H9 (cell line): ENCODE measurements around the gene RPRD1B. TPM values are rescaled to one million over a fixed set of nuclear protein-coding genes. Genes with fewer than 3 reads are reported as not detected.

ENCODE experiments used
- DNase-seq: peaks from one replicate; pipeline ENCODE4 v3.0.0-alpha.2; 2017
- H2AFZ ChIP-seq: one replicate; pipeline ENCODE4 v1.6.1; 2013; ENCODE audit warnings: mild to moderate bottlenecking, low read length, control low read depth, moderate library complexity
- H2AK5ac ChIP-seq: 2 replicates; pipeline ENCODE4 v1.6.1; 2013; ENCODE audit warnings: low read length, control low read depth, mixed read lengths; ENCODE audit not compliant: insufficient read length
- H2BK120ac ChIP-seq: one replicate; pipeline ENCODE4 v1.6.1; 2013; ENCODE audit warnings: low read depth, mild to moderate bottlenecking, low read length, control low read depth, inconsistent platforms; ENCODE audit not compliant: poor library complexity, severe bottlenecking
- H2BK12ac ChIP-seq: 2 replicates; pipeline ENCODE4 v1.6.1; 2013; ENCODE audit warnings: low read length, control low read depth, mixed read lengths, low read depth; ENCODE audit not compliant: insufficient read length
- H2BK15ac ChIP-seq: 2 replicates; pipeline ENCODE4 v1.6.1; 2013; ENCODE audit warnings: low read depth, low read length, control low read depth
- H2BK20ac ChIP-seq: one replicate; pipeline ENCODE4 v1.6.1; 2013; ENCODE audit warnings: low read depth, mild to moderate bottlenecking, low read length, control low read depth, inconsistent platforms; ENCODE audit not compliant: poor library complexity, severe bottlenecking
- H2BK5ac ChIP-seq: 2 replicates; pipeline ENCODE4 v1.6.1; 2013; ENCODE audit warnings: low read length, control low read depth, mixed read lengths; ENCODE audit not compliant: insufficient read length
- H3K14ac ChIP-seq: 2 replicates; pipeline ENCODE4 v1.6.1; 2013; ENCODE audit warnings: low read length, control low read depth; ENCODE audit not compliant: insufficient read depth
- H3K18ac ChIP-seq: 2 replicates; pipeline ENCODE4 v1.6.1; 2013; ENCODE audit warnings: low read depth, mild to moderate bottlenecking, mixed read lengths, low read length, control low read depth; ENCODE audit not compliant: insufficient read length
- H3K23ac ChIP-seq: 2 replicates; pipeline ENCODE4 v1.6.1; 2013; ENCODE audit warnings: low read length, control low read depth, mixed read lengths, low read depth; ENCODE audit not compliant: insufficient read length
- H3K23me2 ChIP-seq: 2 replicates; pipeline ENCODE4 v1.6.1; 2013; ENCODE audit warnings: low read depth, mild to moderate bottlenecking, mixed read lengths, low read length, control low read depth; ENCODE audit not compliant: insufficient read length, poor library complexity, severe bottlenecking
- H3K27ac ChIP-seq: 2 replicates; pipeline ENCODE4 v1.5.1; 2013; ENCODE audit warnings: low read length, control low read depth, mixed read lengths, low read depth; ENCODE audit not compliant: insufficient read length
- H3K27me3 ChIP-seq: 2 replicates; pipeline ENCODE4 v1.6.1; 2013; ENCODE audit warnings: low read length, control low read depth, inconsistent platforms; ENCODE audit not compliant: insufficient read depth
- H3K4ac ChIP-seq: 2 replicates; pipeline ENCODE4 v1.6.1; 2013; ENCODE audit warnings: low read depth, mild to moderate bottlenecking, control low read depth, inconsistent platforms, low read length, moderate library complexity
- H3K4me1 ChIP-seq: 2 replicates; pipeline ENCODE4 v1.6.1; 2013; ENCODE audit warnings: low read length, control low read depth, inconsistent platforms; ENCODE audit not compliant: insufficient read depth
- H3K4me2 ChIP-seq: 2 replicates; pipeline ENCODE4 v1.6.1; 2013; ENCODE audit warnings: low read length, control low read depth, mixed read lengths; ENCODE audit not compliant: insufficient read length, insufficient read depth
- H3K56ac ChIP-seq: 2 replicates; pipeline ENCODE4 v1.6.1; 2013; ENCODE audit warnings: low read depth, mild to moderate bottlenecking, mixed read lengths, low read length, control low read depth; ENCODE audit not compliant: insufficient read length
- H3K79me1 ChIP-seq: 2 replicates; pipeline ENCODE4 v1.6.1; 2013; ENCODE audit warnings: low read depth, mild to moderate bottlenecking, moderate library complexity, low read length, control low read depth, inconsistent platforms; ENCODE audit not compliant: insufficient read depth, poor library complexity, severe bottlenecking
- H3K79me2 ChIP-seq: 2 replicates; pipeline ENCODE4 v1.6.1; 2013; ENCODE audit warnings: low read length, control low read depth, inconsistent platforms; ENCODE audit not compliant: insufficient read depth
- H3K9ac ChIP-seq: 2 replicates; pipeline ENCODE4 v1.6.1; 2013; ENCODE audit warnings: low read length, control low read depth, mixed read lengths; ENCODE audit not compliant: insufficient read length; ENCODE audit errors: extremely low read depth
- H3K9me3 ChIP-seq: one replicate; pipeline ENCODE4 v1.6.1; 2013; ENCODE audit warnings: low read depth, low read length, inconsistent platforms; ENCODE audit not compliant: control insufficient read depth
- H3T11ph ChIP-seq: one replicate; pipeline ENCODE4 v1.6.1; 2013; ENCODE audit warnings: mild to moderate bottlenecking, low read length, control low read depth, inconsistent platforms
- H4K20me1 ChIP-seq: one replicate; pipeline ENCODE4 v1.6.1; 2013; ENCODE audit not compliant: control insufficient read depth, insufficient read length, insufficient read depth
- H4K5ac ChIP-seq: 2 replicates; pipeline ENCODE4 v1.6.1; 2013; ENCODE audit warnings: low read depth, mild to moderate bottlenecking, mixed read lengths, low read length, control low read depth; ENCODE audit not compliant: insufficient read length
- H4K8ac ChIP-seq: replicated peaks from 2 replicates; pipeline ENCODE4 v1.6.1; 2013; ENCODE audit warnings: low read length, control low read depth, mixed read lengths, low read depth; ENCODE audit not compliant: insufficient read length
- H4K91ac ChIP-seq: 2 replicates; pipeline ENCODE4 v1.6.1; 2013; ENCODE audit warnings: low read depth, mild to moderate bottlenecking, moderate library complexity, mixed read lengths, low read length, control low read depth; ENCODE audit not compliant: insufficient read length
- H3K27ac Mint-ChIP-seq, 3 experiments: 2 replicates in 2 of 3; 3 replicates in 1 of 3; pipeline ENCODE4 v1.8.0; 2020 to 2021; ENCODE audit warnings: mixed read lengths in 3 of 3, mild to moderate bottlenecking in 1 of 3, moderate library complexity in 1 of 3
- H3K27me3 Mint-ChIP-seq: 2 replicates; pipeline ENCODE4 v1.8.0; 2021; ENCODE audit warnings: low read depth, mild to moderate bottlenecking, moderate library complexity, mixed read lengths
- H3K36me3 Mint-ChIP-seq, 3 experiments: 2 replicates in 2 of 3; 3 replicates in 1 of 3; pipeline ENCODE4 v1.8.0; 2020 to 2021; ENCODE audit warnings: low read depth in 3 of 3, mixed read lengths in 3 of 3; ENCODE audit not compliant: insufficient read depth in 1 of 3
- H3K4me1 Mint-ChIP-seq, 2 experiments: 2 replicates each; pipeline ENCODE4 v1.8.0; 2020; ENCODE audit warnings: mixed read lengths in 2 of 2
- H3K4me3 Mint-ChIP-seq, 2 experiments: 2 replicates in 1 of 2; 3 replicates in 1 of 2; pipeline ENCODE4 v1.8.0; 2020 to 2021; ENCODE audit warnings: mild to moderate bottlenecking in 2 of 2, mixed read lengths in 2 of 2, moderate library complexity in 1 of 2
- H3K9me3 Mint-ChIP-seq, 2 experiments: 2 replicates in 1 of 2; 3 replicates in 1 of 2; pipeline ENCODE4 v1.8.0; 2020; ENCODE audit warnings: mild to moderate bottlenecking in 2 of 2, mixed read lengths in 2 of 2, moderate library complexity in 1 of 2
- CTCF ChIP-seq: fragments of 200-600 bp; sonication (generic); conservative IDR thresholded peaks from 3 replicates; pipeline ENCODE4 v1.8.0; 2021; ENCODE audit warnings: antibody characterized with exemption, mild to moderate bottlenecking
- WGBS: extraction: QIAGEN DNeasy Blood & Tissue Kit; methylation state at CpG from one replicate; pipeline ENCODE4 v1.1.7; 2013; ENCODE audit warnings: missing lambda C conversion rate, low lambda C conversion rate, mixed read lengths; ENCODE audit not compliant: insufficient read length; ENCODE audit errors: extremely low coverage; 5-methylcytosine and 5-hydroxymethylcytosine counted together
- total RNA-seq: library from RNA; stranded (reverse); gene quantifications from 2 replicates; pipeline ENCODE4 v1.2.1, GENCODE V29; 2021

The RPRD1B gene
- total RNA-seq, 1 experiment from 2014 or later = 34.3 TPM

- no peak overlapping the region for H4K8ac ChIP-seq
- DNase-seq = no peak
Observed at GRCh38 chr20:38062890-38063289, 29.3 kb downstream of the RPRD1B start.

More at GRCh38 chr20:38062890-38063289, 29.3 kb downstream of the RPRD1B start:
- H3K36me3 Mint-ChIP-seq = peaks cover 24 to 42% (median 41%) of the 10 kb centered on the region in 3 experiments
- H2BK5ac ChIP-seq = no peak overlapping the region
- H3K18ac ChIP-seq = no peak overlapping the region
- no peak overlapping the region for H4K91ac ChIP-seq
- no peaks in the 10 kb centered on the region for H3K27me3 Mint-ChIP-seq
- no peaks in the 10 kb centered on the region for H3K79me2 ChIP-seq
- H3K23me2 ChIP-seq = no peaks in the 10 kb centered on the region
- no peak overlapping the region for H3T11ph ChIP-seq
- no peak overlapping the region for H3K27ac Mint-ChIP-seq
- no peak overlapping the region for H2BK120ac ChIP-seq
- H4K20me1 ChIP-seq = no peaks in the 10 kb centered on the region
- H2AFZ ChIP-seq = no peak overlapping the region
- H3K9me3 ChIP-seq = no peaks in the 10 kb centered on the region
- H3K4me2 ChIP-seq = no peak overlapping the region
- H2AK5ac ChIP-seq = no peak overlapping the region
- no peaks in the 10 kb centered on the region for H3K4me1 ChIP-seq
- H3K27ac ChIP-seq = no peak overlapping the region
- H3K9me3 Mint-ChIP-seq = no peaks in the 10 kb centered on the region
- WGBS = no CpG with 5 or more reads among the region's 5 CpGs
- H3K4me3 Mint-ChIP-seq = no peak overlapping the region
- H3K79me1 ChIP-seq = no peaks in the 10 kb centered on the region
- H3K9ac ChIP-seq = no peak overlapping the region
- no peak overlapping the region for H2BK20ac ChIP-seq
- no peaks in the 10 kb centered on the region for H3K4me1 Mint-ChIP-seq
- no peaks in the 10 kb centered on the region for H3K27me3 ChIP-seq
- H2BK15ac ChIP-seq = no peak overlapping the region
- no peak overlapping the region for H4K5ac ChIP-seq
- no peak overlapping the region for H2BK12ac ChIP-seq
- H3K14ac ChIP-seq = no peak overlapping the region
- H3K23ac ChIP-seq = no peak overlapping the region
- no peak for TF ChIP-seq CTCF
- H3K4ac ChIP-seq = no peak overlapping the region
- H3K56ac ChIP-seq = no peak overlapping the region
